ENCODE data around the gene NBEAL2.

The NBEAL2 gene

GRCh38 chr3:46978985-46979944 lies at the start of gene NBEAL2:
NBEAL2 (plus strand) TSS chr3:46979666; CDS start chr3:46979862, 196 bp downstream.
- DNase-seq (ENCODE audit: low spot score), result peak; percentile 96

- DNase-seq (ENCODE audit: low spot score), result no peak
Observed at GRCh38 chr3:46930166-46930944, 49.1 kb upstream of the NBEAL2 start.

GRCh38 chr3:46930945-46931403 lies 48.5 kb upstream of the NBEAL2 start:
- no peak for DNase-seq (ENCODE audit: low spot score)

GRCh38 chr3:46931631-46932331 lies 47.7 kb upstream of the NBEAL2 start:
- DNase-seq (ENCODE audit: low spot score), result peak; percentile 40

GRCh38 chr3:46932455-46933225 lies 46.8 kb upstream of the NBEAL2 start:
- DNase-seq (ENCODE audit: low spot score), result no peak

GRCh38 chr3:46933261-46933660 lies 46.2 kb upstream of the NBEAL2 start:
- no peak for DNase-seq (ENCODE audit: low spot score)

- no peak for DNase-seq (ENCODE audit: low spot score)
Observed at GRCh38 chr3:46934072-46934471, 45.4 kb upstream of the NBEAL2 start.

DNA sequence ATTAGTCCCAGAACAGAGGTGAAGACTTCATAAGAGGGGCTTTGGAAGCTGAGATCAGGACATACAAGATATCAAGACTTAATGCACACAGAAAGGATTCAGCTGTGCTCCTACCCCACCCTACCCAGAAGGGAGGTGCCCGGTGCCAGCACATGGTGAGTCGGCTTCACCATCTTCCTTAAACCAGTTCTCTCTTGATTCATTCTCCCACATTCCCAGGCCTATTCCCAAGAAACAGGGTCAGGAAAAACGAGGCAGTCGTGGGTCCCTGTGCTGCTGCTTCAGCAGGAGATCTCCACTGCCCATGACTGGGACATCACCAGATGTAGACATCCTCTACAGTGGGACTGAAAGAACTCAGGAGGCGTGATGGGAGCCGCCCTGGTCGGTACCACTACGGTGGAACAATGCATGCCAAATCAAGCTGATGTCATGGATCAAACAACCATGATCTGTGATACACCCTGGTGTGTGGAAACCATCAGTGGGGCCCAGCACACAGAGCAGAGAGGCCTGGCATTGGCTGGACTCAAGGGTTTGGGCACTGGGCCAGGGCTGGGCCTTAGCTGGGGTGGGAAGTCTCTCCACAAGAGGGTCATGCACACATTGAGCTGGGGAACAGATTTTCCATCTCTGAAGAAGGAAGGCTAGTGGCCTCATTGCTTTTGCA lies 44.8 kb upstream of the NBEAL2 start:
- no peak for DNase-seq (ENCODE audit: low spot score)

GRCh38 chr3:46935168-46935858 lies 44.2 kb upstream of the NBEAL2 start:
- peak; percentile 94 for DNase-seq (ENCODE audit: low spot score)

GRCh38 chr3:46935989-46936558 lies 43.4 kb upstream of the NBEAL2 start:
- DNase-seq (ENCODE audit: low spot score), result no peak

GRCh38 chr3:46936733-46937250 lies 42.7 kb upstream of the NBEAL2 start:
- peak; percentile 45 for DNase-seq (ENCODE audit: low spot score)

- no peak for DNase-seq (ENCODE audit: low spot score)
Observed at GRCh38 chr3:46938118-46938517, 41.3 kb upstream of the NBEAL2 start.

DNA sequence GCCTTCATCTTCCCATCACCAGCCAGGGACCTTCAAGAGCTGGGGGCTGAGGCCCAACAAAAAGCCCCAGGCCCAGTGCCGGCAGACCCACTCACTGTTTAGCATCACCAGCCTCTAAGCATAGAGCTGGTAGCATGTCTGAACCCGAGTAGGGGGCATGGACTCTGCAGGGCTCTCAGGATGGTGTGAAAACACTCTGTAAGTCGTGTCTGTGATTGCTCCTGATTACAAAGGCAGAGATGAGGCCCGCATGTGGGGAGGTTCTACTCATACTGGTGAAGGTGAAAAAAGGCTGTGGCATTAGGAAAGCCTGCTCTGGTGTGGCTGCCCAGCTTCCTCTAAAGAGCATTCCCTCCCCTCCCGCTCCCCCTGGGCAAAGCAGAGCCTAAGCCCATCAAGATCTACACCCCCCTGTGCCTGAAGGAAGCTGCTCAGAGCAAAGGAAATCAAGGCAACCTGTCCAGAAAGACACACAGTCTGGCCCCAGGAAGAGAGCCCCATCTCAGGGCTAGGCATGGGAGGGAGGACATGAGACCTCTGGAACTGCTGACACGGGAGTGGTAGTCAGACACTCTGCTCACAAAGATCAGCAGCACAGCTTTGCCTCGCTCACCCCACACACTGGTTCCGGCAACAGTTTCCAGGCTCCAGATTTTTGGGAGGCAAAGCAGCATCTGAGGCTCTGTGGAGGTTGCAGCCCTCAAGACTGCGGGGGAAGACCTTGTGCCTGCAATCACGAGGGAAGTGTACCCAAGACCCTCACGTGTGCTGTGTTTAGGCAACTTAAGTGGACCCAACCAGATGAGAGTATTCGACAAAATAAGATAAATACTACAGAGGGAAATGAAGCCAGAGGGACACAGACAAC lies 39.7 kb upstream of the NBEAL2 start:
- no peak for DNase-seq (ENCODE audit: low spot score)

- no peak for DNase-seq (ENCODE audit: low spot score)
Observed at GRCh38 chr3:46942076-46942475, 37.4 kb upstream of the NBEAL2 start.

DNA sequence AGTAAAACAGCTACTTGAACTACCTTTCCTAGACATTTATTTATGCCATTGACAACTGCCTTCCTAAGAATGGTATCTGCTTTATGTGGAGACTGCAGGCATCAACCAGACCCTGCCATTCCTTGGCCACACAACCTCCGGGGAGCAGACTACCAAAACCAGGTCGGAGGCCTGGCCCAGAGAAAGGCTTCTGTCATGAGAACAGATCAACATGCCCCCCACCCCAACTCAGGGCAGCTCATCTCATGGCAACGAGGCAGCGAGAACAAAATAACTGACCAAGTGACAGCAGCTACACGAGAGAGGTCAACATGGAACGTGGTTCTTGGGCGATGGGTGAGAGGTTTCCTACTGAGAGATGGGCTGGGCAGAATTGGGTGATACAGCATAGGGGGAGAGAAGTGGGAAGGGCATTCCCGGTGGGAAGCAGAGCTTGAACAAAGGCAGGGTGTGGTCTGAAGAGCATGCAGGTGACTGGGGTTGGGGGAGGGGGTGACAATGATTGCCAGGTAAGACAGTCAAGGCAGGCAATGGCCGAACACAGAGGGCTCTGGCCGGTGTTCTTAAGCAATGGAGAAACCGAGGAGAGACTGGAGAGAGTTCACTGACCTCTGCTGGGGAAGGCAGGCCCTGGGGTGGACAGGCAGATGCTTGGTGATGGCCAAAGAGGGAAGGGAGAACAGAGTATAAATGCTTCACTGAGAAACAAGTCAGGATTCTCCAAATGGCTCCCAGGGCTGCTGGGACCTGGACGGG lies 36.8 kb upstream of the NBEAL2 start:
- no peak for DNase-seq (ENCODE audit: low spot score)

- no peak for DNase-seq (ENCODE audit: low spot score)
Observed at GRCh38 chr3:46943237-46944187, 36.0 kb upstream of the NBEAL2 start.

DNA sequence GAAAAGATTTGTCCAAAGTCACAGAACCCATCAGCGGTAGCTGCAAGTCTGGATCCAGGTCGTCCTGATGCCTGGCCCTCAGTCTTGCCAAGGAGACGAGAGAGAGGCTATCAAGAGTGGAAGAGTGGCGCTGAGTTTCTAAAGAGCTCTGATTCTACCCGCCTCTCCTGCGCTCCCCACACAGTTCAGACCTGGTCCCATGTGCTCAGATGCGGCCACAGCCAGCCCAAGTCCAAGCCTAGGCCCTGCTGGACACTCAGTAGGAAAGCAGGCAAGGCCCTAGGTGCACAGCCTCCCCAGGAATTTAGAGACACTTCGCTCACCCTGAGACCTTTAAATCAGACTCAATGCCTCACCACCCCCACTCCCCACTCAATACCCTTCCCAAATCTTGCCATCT lies 35.3 kb upstream of the NBEAL2 start:
- no peak for DNase-seq (ENCODE audit: low spot score)

All from AG08396 (cell line).